GM12878 (cell line): Measurements from ENCODE around the gene FUT7. TPM values are rescaled to one million over a fixed set of nuclear protein-coding genes. Genes with fewer than 3 reads are reported as not detected.

Experiments
- BHLHE40 ChIP-seq, 2 experiments: fragments of 450-650 bp in 1 of 2; IDR thresholded peaks; 2 replicates each; pipeline ENCODE4 v1.6.1; 2011 to 2017; ENCODE audit warnings: low read depth in 2 of 2, borderline replicate concordance in 1 of 2, improper control_type of control experiment in 1 of 2, low read length in 1 of 2, mild to moderate bottlenecking in 1 of 2
- GATAD2B ChIP-seq: fragments of 450-650 bp; conservative IDR thresholded peaks from 2 replicates; pipeline ENCODE4 v1.6.1; 2017; ENCODE audit warnings: low read depth, mild to moderate bottlenecking, moderate library complexity
- PBX3 ChIP-seq: IDR thresholded peaks from 2 replicates; pipeline ENCODE4 v1.6.1; 2011; ENCODE audit warnings: mild to moderate bottlenecking, low read depth, low read length, moderate library complexity; ENCODE audit not compliant: insufficient replicate concordance
- SMC3 ChIP-seq: IDR thresholded peaks from 2 replicates; pipeline ENCODE4 v1.6.1; 2011; ENCODE audit warnings: low read length, improper control_type of control experiment, borderline replicate concordance
- SP1 ChIP-seq: IDR thresholded peaks from one replicate; pipeline ENCODE4 v1.6.1; 2011; ENCODE audit warnings: low read depth, low read length
- ZNF274 ChIP-seq: IDR thresholded peaks from one replicate; pipeline ENCODE4 v1.8.0; 2011; ENCODE audit not compliant: insufficient read length, insufficient read depth
- polyA plus RNA-seq, 11 experiments: library from polyadenylated mRNA; depleted of rRNA in 4 of 11; unstranded in 6 of 11; stranded (reverse) in 5 of 11; fragments of >200 nt; fragmentation: Nextera tagmentation in 4 of 11; fragmentation: Illumina TruSeq in 1 of 11; extraction: Ambion mirVana in 4 of 11; extraction: Trizol in 1 of 11; gene quantifications; 1 replicate in 1 of 11; 2 replicates in 10 of 11; pipeline versions ENCODE4 v1.2.1 to v1.2.3, GENCODE V29; 2011 to 2016; ENCODE audit warnings: inconsistent platforms in 2 of 11, missing spikeins in 2 of 11, low read depth in 1 of 11
- total RNA-seq, 4 experiments: library from RNA; depleted of rRNA in 3 of 4; stranded (reverse); fragments of >200 nt in 3 of 4; fragmentation: Illumina TruSeq in 1 of 4; extraction: Trizol in 1 of 4; gene quantifications; 2 replicates each; pipeline versions ENCODE4 v1.2.1 to v1.2.3, GENCODE V29; 2013 to 2021
- TF ChIP-seq, protein P1 (sequence below): IDR thresholded peaks from 2 replicates; pipeline ENCODE4 v1.6.1; 2012; ENCODE audit warnings: low read length, inconsistent platforms

FUT7 gene
- total and polyA plus RNA-seq, 10 of the 15 experiments (the other 5 are each of a cell fraction or from before 2014, with no cell fraction given) = 0.04 to 0.62 (median 0.20) TPM; not detected in 2

DNA sequence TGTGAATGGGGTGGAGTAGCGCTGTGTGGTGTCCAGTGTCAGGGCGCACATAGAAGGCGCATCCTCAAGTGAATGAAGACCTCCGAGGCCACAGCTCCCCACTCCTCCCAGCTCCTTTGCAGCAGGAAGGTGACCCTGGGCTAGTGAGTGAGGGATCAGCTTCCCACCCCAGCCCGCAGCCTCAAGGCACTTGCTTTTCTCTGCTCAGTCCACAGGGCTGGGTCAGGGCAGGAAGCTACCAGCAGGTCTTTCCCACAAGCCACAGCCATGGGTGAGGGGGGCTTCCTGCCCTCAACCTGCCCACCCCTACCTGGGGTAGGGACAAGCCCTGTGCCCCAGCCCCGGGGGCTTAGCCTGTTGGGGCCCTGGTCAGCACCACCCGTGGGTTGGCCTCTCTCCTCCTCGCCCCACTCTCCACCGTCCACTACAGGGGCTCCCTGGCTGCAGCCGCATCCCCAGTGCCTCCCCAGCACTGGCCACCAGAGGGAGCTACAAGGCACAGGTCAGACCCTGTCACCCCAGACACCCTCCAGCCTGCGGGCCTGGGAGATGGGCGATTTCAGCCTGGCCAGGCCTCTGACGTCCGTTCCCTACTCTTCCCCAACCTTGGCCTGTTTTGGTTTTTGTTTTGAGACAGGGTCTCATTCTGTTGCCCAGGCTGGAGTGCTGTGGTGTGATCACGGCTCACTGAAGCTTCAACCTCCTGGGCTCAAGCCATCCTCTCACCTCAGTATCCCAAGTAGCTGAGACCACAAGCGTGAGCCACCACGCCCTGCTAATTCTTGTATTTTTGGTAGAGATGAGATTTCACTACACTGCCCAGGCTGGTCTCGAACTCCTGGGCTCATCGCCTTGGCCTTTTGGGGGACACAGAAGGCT is 2.6 kb downstream of the FUT7 start (continued):
- TF ChIP-seq, protein P1, sequence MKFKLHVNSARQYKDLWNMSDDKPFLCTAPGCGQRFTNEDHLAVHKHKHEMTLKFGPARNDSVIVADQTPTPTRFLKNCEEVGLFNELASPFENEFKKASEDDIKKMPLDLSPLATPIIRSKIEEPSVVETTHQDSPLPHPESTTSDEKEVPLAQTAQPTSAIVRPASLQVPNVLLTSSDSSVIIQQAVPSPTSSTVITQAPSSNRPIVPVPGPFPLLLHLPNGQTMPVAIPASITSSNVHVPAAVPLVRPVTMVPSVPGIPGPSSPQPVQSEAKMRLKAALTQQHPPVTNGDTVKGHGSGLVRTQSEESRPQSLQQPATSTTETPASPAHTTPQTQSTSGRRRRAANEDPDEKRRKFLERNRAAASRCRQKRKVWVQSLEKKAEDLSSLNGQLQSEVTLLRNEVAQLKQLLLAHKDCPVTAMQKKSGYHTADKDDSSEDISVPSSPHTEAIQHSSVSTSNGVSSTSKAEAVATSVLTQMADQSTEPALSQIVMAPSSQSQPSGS = no peak
- TF ChIP-seq GATAD2B (peak; percentile 35; the same call in 1 of the 2 replicates), ZNF274 (no peak), BHLHE40 (IDR thresholded peaks at IDR 0.05; ENCODE audit: borderline replicate concordance in 1 of 2, low read depth in 2 of 2, low read length in 1 of 2) (peak in 1 of 2 experiments; percentile 37; a peak in 1 of 4 replicates), PBX3 (peak; percentile 29), SP1 (peak; percentile 10), SMC3 (peak; percentile 45; the same call in 1 of the 2 replicates)
